HG03095 (cell line): Measurements from ENCODE around the gene UGT1A10.

Experiments used
- ATAC-seq: cut with Tn5 transposase; IDR thresholded peaks from one replicate; pipeline ENCODE4 v1.9.1; 2021; ENCODE audit warnings: moderate library complexity; ENCODE audit not compliant: unreplicated experiment

UGT1A10 gene

DNA sequence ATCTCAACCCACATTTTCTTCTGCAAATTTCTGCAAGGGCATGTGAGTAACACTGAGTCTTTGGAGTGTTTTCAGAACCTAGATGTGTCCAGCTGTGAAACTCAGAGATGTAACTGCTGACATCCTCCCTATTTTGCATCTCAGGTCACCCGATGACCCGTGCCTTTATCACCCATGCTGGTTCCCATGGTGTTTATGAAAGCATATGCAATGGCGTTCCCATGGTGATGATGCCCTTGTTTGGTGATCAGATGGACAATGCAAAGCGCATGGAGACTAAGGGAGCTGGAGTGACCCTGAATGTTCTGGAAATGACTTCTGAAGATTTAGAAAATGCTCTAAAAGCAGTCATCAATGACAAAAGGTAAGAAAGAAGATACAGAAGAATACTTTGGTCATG, 131.8 kb downstream of the UGT1A10 start:
- no peak for ATAC-seq

DNA sequence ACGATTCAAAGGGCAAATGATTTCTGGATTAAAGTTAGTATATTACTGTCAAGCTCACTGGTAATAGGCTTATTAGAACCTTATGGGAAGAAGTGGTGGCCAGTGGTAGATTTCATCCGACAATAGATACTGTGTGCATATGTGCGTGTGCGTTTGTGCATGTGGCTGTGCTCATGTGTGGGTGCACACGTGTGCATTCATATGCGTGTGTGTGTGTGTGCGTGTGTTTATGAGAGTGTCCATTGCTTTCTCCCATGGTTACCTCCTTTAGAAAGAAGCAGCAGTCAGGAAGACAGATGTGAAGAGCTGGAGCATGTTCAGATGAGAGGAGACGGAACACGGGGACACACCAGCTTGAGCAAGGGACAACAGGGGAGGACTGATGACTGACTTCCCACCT, 133.0 kb downstream of the UGT1A10 start:
- no peak for ATAC-seq

DNA sequence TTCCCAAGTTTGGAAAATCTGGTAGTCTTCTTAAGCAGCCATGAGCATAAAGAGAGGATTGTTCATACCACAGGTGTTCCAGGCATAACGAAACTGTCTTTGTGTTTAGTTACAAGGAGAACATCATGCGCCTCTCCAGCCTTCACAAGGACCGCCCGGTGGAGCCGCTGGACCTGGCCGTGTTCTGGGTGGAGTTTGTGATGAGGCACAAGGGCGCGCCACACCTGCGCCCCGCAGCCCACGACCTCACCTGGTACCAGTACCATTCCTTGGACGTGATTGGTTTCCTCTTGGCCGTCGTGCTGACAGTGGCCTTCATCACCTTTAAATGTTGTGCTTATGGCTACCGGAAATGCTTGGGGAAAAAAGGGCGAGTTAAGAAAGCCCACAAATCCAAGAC, 135.9 kb downstream of the UGT1A10 start:
- ATAC-seq, result no peak

DNA sequence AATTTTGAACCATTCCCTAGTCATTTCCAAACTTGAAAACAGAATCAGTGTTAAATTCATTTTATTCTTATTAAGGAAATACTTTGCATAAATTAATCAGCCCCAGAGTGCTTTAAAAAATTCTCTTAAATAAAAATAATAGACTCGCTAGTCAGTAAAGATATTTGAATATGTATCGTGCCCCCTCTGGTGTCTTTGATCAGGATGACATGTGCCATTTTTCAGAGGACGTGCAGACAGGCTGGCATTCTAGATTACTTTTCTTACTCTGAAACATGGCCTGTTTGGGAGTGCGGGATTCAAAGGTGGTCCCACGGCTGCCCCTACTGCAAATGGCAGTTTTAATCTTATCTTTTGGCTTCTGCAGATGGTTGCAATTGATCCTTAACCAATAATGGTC, 136.3 kb downstream of the UGT1A10 start:
- no peak for ATAC-seq

DNA sequence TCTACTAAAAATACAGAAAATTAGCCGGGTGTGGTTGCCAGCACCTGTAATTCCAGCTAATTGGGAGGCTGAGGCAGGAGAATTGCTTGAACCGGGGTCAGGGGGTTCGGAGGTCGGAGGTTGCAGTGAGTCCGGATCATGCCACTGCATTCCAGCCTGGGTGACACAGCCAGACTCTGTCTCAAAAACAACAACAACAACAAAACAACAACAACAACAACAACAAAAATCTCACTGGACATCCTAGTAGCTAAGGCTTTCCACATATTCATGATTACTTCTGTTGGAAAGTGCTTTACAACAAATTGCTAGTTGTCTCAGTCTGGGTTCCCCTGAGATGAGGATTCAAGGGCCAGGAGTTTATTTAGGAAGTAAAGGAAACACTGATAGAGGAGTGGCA, 137.6 kb downstream of the UGT1A10 start:
- ATAC-seq, result no peak

DNA sequence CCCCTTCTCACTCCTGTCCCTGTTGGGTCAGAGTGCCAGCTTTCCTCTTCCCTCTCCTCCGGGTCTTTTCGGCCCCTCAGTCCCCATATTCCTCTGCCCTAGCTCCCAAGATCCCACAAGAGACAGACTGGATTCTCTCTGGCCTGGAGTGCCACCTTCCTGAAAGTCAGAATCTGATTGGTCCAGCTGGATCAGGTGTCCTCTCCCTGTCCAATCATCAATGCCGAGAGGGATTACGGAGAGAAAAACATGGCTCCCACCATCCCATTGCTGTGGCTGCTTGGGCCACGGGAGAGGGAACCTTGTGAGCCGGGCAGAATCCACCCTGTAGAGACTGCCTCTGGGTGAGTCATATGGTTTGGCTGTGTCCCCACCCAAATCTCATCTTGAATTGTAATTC, 139.2 kb downstream of the UGT1A10 start:
- no peak for ATAC-seq

DNA sequence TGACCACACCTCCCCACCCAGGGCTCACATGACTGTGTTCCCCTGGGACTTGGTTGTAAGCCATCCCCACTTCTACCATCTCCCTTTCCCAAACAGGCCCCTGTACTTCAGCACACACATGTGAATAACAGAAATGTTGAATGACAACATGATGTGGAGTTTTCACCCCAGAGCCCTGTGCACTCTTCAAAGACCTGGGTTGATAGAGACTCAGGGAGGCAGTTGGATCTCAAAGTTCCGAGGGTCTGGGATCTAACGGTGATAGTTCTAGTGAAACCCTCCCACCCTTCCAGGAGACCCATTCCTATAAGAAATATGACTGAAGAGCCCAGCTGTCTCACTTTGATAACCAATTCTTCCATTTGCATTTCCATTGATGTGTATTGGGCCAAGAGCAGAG, 141.8 kb downstream of the UGT1A10 start, which contains the start of gene MROH2A:
Gene MROH2A (plus strand): TSS at position 301 of the 400 bp plus-strand sequence. CDS start 1,029 bp downstream, outside the sequence.
- no peak for ATAC-seq

DNA sequence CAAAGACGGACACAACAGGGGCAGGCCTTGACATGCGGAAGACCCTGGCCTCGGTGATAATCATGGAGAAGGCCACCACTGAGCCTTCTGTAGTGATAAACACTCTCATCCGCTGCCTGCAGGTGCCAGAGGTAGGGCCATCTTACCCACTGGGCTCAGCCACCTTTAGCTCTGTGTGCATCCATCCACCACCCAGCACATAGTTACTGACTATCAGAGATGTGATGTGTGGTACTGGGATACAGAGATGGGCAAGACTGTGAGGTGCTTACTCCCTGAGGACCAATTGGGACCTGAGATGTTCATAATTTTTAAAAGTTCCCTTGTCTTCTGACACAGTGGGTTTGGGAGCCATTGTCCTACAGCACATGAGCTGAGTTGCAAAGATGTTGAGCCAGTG, 143.5 kb downstream of the UGT1A10 start:
- no peak for ATAC-seq

DNA sequence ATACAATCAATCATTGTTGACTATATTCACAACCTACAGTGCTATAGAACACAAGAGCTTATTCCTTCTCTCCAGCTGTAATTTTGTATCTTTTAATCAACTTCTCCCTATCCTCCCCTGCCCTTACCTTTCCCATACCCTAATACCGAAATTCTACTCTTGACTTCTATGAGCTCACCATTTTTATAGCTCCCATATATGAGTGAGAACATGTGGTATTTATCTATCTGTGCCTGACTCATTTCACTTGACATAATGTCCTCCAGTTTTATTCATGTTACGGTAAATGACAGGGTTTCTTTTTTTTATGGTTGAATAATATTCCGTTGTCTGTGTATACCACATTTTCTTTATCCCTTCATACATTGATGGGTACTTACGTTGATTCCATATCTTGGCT, 144.5 kb downstream of the UGT1A10 start:
- no peak for ATAC-seq

DNA sequence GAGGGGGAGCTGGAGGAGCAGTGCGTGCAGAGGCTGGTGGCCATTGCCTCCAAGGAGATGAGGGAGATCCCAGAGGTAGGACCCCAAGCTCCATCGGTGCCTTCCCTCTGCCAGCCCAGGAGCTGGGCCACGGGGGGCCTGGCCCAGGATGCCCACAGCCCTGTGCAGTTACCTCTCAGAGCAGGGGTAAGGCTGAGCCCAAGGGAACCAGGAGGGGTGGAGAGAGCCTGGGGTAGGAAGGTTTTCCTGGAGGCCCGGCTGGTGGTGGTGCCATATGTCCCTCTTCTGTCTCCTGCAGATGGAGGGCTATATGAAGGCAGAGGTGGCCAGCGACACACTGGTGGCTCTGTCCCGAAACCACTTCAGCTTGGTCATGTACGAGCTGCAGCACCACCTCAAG, 153.3 kb downstream of the UGT1A10 start:
- no peak for ATAC-seq

DNA sequence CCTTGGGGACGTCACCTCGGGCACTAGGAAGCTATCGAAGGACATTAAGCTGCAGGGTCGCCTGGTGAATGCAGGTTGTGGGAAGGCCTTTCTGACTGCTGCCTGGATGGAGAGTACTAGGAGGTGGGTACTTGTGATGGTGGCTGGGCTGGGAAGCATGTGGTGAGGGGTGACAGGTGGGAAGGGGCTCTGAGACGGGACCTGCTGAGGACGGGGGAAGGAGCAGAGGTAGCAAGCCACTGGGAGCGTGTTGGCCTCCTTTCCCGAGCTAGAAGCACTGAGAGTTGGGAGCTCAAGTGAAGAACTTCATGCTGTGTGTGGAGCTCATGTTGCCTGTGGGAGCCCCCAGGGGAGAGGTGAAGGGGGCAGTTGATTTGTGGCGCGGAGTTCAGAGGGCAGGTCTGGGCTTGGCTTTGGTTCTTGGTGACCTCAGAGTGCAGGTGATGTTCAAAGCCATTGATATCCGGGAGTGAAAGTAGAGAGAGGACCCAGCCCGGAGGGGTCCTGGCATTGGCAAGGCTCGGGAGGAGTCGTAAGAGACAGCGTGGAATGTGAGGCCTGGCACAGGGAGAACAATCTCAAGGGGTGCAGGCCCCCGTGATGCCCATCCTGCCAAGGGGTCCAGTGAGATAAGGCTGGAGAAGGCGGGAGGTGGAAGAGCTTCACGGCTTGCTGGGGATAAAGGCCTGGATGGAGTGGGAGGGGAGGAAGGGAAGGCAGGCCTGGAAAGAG, 155.1 kb downstream of the UGT1A10 start:
- ATAC-seq, result no peak

DNA sequence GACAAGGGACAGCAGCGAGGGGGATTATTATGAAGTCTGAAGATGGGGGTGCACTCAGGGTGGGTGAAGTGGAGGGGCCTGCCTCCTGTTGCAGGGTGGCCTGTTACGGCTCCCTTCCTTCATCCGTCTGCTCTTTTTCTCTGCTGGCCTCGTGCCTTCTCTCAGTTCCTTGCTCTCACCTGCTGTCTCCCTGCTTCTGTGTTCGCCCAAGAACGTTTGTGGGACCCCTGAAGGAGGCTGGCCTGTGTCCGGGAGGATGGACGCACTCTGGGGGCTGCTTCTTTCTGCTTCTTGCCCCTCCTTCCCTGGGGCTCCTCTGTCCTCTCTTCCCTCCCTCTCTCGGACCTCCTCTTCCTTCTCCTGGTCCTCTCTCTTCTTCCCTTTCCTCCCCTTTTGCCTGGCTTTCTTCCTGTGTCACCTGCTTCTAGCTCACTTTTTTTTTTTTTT, 155.7 kb downstream of the UGT1A10 start:
- no peak for ATAC-seq

DNA sequence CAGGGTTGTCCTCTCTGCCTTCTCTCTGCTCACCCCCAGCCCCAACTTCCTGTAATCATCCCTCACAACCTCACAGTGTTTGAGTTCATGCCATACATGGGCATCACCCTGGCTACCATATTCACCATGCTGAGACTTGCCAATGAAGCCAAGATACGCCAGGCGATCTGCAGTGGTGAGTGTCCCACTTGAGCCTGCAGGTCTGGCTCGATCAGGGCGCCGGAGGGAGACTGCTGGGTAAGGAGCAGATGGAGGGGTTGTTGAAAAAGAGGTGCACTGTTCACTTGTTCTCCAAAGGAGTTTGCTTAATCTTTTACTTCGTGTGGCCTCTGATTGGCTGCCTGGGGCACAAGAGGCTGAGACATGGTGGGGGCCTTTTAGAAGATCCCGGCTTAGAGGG, 156.5 kb downstream of the UGT1A10 start:
- no peak for ATAC-seq

DNA sequence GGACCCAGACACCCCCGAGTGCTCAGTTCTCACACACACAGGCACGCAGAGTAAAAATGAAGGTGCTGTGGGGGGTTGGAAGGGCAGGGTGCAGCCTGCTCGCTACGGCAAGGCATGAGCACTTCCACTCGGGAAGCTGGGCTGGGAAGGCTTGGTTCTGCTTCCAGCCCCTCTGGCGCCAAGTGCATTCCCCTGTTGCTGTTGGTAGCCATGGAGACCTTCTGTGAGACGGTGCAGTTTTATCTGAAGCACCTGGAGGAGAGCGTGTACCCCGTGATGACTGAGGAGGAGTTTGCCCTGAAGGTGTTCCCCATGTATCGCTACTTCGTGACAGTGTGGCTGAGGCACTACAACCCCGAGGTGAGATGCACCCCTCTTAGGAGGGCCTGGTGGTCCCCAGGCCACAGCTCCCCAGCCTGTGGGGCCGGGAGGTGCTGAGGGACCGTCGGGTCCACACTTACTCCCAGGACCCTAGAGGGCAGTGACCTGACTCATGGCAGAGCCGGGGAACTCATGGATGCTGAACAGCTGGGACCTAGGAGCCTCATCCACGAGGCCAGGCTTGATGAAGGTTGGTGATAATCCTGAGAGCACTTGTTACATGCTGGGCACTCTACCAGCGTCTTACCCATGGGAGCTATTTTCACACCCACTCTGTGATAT, 157.3 kb downstream of the UGT1A10 start:
- ATAC-seq, result no peak

DNA sequence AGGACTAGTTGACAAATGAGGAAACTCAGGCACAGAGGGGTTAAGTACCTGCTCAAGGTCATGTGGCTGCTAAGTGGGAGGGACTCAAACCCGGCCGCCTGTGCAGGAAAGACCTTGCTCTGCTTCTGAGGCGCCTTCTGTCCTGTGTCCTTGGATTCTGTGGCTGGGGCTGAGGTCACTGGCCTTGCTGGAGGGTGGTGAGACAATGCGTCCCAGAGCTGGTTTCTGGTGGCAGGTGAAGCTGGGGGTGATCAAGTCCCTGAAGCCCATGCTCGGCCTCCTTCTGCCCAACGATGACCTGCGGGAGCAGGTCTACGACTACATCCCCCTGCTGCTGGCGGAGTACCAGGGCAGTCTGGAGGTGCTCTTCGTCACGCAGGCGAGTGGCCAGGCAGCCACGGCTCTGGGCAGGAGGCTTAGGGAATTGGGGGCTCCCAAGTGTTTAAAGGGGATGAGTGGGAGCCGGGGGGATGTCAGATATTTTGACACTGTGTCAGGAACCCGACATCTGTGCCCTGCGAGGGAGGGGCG, 157.9 kb downstream of the UGT1A10 start:
- no peak for ATAC-seq

DNA sequence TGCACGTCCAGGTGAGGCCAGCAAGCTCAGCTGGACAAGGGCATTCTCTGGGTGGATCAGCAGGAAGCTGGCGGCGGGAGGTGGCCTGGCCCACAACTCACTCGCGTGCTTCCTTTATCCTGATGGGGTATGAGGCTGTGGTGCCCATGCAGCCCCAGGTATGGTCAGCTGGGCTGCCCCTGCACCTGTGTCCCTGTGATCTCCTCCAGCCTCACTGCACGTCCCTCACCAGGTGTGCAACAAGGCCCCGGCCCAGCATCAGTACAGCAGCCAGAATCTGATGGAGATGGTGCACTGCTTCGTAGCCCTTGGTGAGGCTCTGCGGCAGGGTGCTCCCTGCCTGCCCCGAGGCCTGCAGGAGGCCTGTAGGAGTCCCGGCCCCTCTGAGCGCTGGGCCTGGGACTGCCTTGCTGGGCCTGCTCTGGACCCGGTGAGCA, 159.5 kb downstream of the UGT1A10 start:
- ATAC-seq, result no peak

DNA sequence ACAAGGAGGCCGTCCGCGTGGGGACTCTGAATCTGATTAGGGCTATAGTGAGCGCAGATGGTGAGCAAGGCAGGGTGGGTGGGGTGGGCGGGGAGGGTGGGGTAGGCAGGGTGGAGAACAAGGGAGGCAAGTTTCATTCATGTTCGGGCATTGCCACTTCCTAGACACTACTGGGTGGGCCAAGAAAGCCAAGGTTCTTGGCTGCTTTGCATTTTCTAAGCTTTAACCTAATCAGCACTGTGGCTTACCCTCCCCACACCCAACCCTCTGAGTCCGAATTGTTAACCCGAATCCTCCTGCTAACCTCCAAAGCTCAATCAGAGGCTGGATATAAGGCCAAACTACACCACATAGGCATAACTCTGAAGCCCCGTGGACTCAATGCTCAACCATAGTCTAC, 160.0 kb downstream of the UGT1A10 start:
- no peak for ATAC-seq

DNA sequence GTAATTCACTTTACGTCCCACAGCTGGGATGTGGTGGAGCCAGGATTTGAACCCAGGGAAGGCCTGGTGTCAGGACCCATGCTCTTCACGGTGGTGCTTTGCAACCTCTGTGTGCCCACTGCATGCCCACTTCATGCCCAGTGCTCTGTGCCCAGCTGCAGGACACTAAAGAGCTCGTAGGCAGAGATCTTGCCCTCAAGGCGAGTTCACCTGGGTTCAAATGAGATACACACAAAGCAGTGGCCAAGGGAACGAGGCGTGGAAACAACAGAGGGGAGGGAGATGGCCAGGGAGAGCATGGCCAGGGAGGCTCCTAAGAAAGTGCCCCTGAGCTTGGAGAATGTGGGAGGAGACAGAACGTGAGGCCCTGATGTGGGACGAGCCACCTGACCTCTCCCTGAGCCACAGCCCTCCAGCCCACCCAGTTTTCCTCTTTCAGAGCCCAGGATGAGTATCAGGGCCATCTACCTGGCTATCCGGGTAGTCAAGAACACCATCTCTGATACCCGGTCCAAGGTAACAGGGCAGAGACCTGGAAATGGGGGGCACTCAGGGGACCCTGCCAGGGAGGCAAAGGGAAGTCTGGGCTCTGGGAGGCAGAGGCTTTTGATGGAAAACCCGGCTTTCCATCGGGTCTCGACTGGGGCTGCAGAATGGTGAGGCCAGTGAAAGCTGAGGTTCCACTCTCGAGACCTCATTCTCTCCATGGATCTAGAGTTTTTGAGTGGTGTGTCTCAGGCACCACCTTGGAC, 162.3 kb downstream of the UGT1A10 start:
- no peak for ATAC-seq

DNA sequence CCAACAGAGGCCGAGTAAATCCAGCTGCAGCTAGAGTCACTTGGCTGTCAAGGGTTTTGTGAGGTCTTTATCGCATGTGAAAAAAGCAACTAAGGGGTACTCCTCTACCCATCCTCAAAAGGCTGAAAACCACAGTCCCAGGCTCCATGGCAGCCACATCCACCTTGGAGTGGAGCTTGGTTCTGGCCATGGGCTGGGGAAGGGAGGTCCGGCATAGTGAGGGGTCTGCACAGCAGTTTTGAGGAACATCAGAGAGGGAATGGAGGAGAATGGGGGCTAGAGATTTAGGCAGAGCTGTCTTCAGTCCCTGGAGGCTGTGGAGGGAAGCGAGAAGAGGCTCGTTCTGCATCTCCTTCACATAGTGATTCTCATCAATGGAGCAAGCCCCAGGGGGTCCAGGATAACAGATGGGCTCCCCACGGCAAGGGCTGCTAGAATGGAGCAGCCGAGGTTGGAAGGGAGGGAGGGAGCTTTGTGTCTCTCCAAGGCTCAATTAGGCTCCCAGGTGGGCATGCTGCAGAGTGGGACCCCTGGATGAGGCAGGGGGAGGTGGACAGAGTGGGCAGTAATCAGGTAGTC, 162.9 kb downstream of the UGT1A10 start:
- no peak for ATAC-seq

DNA sequence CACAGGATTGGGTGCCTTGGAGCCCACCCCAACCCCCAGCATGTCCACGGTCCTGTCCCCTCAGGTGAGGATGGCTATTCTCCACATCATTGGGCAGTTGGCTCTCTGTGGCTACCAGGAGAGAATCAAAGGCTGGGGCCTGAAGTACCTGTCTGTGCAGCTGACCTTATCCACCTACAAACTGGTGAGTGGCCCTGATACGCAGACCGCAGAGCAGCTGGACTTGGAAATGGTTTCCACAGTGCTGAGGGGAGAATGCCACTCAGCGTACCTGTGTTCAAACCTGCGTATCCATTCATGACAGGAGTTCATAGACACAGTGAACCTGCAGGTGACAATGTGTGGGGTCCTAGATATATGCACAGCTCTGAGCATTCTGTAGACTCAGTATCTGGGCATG, 163.5 kb downstream of the UGT1A10 start:
- no peak for ATAC-seq

DNA sequence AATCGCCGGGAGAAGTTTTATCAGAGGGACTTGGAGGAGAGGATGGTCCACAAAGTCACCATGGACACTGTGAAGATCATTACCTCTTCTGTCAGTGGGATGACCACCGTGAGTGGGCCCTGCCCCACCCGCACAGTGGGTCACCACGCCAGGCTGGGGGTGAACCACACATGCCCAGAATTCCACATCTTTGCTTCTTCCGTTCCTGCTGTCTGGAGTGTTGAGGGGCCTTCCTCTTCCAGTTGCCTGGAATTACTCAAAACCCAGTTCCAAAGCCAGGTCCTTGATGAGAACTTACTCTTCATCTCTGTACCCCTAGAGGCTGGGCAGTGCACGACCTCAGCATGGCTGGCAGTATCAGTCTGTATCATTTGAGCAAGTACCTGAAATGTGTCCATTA, 164.0 kb downstream of the UGT1A10 start:
- ATAC-seq, result no peak
